Measurements from ENCODE around the gene GSTA2.
"Not testable (repeated sequence)": the region's sequence is repeated elsewhere in the genome, so short reads cannot be mapped to it uniquely, and the experiment has no call there.

The GSTA2 gene

DNA sequence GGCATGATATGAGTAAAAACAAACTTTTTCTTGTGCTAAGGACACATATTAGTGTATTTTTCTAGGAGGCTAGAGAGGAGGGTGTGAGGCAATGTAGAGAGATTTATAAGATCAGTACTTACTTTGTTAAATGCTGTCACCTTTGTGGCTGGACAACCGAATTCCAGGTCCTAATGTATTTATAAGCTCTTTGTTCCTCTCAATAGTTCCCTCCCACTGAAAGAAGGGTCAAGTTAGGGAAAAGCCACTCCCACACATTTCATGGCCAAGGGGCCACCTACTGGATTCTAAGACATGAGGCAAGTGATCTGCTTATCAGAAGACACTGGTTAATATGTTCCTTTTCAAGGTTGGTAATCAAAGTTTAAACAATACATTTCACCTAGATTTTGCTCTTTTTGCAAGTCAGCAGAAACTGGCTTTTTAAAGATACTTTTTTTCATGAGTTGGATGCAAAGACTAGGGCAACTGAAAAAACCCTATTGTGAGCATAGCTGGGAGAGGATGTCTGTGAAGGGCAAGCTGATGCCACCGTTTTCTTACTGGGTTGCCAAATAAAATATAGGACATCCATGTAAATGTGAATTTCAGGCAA lies at the start of gene GSTA2:
Gene GSTA2 (minus strand): TSS at position 154 of the 595 bp plus-strand sequence. CDS start 5,528 bp downstream, outside the sequence.
- not testable (repeated sequence) for DNase-seq

DNA sequence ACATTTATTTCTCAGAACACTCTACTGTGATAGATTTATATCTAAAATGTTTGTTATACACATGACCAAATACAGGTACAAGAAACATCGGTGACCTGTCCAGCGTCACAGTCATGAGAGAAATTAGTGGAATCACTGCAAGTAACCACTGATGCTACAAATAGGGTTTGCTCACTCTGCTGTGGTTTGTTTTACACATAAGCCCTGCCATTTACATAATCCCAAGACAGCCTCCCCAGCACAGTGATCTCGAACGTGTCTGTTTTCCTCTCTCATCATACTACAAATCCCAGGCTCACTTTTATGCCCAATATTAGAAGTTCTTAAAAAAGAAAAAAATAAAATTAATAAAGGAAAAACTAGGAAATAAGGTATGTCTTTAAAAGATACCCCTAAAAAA lies 46.5 kb upstream of the GSTA2 start:
- DNase-seq = not testable (repeated sequence)

DNA sequence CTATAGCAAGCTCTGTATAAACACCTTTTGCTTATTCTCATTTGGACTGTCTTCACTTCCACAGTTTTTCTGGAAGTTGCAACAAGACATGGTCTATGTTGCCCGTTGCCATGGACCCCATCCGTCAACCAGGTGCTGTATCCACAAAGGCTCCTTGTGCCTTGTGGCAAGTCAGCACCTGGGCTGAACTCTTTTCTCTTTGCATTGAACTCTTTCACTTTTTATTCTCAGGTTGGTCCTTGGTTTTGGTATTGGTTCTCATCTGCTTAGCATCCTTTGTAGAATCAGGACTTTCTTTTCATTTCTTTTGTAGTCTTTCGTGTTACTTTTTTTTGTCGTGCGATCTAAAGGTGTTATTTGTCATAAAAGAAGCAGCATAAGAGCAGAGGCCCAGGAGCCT lies 45.4 kb upstream of the GSTA2 start:
- no peak for DNase-seq

DNA sequence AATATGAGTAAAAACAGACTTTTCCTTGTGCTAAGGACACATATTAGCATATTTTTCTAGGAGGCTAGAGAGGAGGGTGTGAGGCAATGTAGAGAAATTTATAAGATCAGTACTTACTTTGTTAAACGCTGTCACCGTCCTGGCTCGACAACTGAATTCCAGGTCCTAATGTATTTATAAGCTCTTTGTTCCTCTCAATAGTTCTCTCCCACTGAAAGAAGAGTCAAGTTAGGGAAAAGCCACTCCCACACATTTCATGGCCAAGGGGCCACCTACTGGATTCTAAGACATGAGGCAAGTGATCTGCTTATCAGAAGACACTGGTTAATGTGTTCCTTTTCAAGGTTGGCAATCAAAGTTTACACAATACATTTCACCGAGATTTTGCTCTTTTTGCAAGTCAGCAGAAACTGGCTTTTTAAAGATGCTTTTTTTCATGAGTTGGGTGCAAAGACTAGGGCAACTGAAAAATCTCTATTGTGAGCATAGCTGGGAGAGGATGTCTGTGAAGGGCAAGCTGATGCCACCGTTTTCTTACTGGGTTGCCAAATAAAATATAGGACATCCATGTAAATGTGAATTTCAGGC lies 40.5 kb upstream of the GSTA2 start, which contains the start of gene GSTA1:
Gene GSTA1 (minus strand): TSS at position 149 of the 588 bp plus-strand sequence. CDS start 4,549 bp downstream, outside the sequence.
- DNase-seq = not testable (repeated sequence)

DNA sequence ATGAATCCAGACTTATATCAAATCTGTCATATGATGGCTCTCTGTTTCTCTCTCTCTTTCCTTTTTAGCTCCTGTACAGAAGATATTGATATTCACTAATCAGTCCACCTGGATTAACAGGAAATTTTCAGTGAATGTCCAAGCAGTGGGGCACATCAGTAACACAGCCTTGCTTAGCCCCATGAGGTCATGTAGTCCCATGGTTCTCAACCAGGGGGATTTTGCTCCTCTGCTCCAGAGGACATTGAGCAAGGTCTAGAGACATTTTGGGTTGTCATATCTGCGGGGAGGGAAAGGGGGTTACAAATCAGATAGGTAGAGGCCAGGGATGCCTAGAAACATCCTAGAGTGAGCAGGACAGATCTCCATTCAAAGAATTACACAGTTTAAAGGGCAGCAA lies 39.5 kb upstream of the GSTA2 start:
- no peak for DNase-seq

DNA sequence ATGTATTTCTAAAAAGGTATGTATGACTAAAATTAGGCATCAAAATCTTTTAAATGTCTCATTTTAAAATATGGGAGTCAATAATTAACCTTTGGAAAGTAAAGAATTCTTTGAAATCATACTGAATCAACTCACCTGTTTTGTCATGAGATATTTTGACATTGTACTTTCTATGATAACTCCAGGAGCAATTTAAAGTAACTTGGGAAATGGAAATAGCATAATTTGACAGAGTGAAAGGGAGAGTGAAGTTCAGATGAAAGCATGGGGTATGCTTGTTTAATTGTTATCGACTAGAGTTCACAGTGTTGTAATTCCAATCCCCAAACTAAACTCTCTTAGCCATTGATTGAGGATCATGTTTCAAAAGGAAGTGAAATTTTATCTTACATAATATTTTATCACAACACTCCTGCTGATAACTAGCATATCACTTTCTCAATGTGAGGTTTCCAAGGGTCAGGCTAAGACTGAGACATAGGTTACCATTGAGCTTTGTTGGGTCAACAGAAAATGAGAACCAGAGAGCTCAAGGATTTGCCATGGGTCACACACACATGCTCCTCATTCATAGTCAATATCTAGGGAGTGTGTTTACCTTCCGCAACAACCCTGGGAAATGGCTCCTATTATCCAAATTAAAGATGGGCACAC lies 38.0 kb upstream of the GSTA2 start:
- no peak for DNase-seq

DNA sequence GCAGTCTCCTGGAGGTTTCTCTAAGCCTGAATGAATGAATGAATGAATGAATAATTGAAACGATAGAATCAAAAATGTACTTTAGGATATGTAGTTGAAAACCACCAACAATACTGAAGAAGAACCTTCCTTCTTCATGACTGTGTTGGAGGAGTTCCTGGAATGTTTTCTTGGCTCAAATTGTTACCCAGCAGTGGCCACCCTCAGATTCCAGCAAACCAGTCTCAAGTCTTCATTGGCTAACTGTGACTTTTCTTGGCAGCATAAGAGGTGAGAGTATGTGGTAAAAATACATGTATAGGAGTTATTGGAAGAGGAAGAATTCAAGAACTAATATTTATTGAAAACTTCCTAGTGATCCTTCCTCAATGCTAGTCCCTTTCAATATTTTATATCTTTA lies 36.0 kb upstream of the GSTA2 start:
- not testable (repeated sequence) for DNase-seq

DNA sequence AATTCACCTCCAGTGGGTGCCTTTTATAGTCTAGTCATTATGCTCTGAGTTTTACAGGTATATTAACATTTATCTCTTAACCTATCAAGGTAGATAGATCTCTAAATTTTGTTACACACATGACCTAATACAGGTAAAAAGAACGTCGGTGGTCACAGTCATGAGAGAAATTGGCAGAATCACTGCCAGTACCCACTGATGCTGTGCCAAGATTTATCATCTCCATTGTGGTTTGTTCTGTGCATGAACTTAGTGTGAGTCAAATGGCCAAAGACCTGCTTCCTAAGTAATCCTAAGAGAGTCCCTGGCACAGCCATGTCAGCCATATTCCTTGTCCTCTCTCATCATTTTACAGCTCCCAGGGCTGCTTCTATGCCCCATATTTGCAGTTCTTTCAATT lies 31.1 kb upstream of the GSTA2 start:
- not testable (repeated sequence) for DNase-seq

DNA sequence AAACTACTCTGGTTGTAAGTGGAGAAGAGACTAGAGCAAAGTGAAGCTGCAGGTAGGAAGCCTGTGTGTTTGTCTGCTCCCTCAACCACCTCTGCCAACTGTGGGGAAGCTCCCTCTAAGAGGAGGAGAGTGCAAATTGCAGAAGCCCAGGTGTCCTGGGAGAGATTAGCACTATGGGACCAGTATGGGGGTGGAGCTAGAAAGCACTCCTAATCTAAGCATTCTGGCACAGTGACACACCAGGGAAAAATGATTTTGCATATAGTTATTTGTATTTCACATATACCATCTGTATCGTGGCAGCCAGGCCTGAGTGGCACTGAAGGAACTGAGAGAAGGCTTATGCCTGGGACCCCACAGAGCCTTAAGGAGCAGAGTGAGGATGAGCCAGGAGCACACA lies 27.6 kb upstream of the GSTA2 start:
- DNase-seq = no peak

DNA sequence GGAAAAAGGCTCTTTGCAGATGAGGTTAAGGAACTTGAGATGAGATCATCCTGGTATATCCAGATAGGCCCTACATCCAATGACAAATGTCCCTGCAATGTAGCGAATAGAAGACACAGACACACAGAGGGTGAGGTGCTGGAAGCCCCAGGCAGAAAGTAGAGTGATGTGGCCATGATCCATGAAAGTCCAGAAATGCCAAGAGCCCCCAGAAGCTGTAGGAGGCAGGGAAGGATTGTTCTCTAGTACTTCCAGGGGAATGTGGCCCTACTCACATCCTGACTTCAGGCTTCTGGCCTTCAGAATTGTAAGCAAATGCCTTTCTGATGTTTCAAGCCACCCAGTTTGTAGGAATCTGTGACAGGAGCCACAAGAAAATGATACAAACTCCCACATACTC lies 26.4 kb upstream of the GSTA2 start:
- not testable (repeated sequence) for DNase-seq

DNA sequence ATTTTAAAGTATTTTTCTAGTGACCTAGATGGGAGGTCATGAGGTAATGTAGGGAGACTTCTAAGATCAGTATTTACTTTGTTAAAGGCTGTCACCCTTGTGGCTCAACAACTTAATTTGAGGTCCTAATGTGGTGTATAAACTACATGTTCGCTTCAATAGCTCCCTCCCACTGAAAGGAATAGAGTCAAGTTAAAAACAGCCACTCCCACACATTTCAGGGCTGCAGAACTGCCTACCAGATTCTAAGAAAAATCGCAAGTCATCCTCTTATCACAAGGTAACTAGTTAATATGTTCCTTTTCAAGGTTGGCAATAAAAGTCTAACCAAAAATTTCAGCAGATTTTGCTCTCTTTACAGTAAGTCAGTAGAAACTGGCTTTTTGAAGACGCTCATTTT lies 25.2 kb upstream of the GSTA2 start:
- DNase-seq = no peak

DNA sequence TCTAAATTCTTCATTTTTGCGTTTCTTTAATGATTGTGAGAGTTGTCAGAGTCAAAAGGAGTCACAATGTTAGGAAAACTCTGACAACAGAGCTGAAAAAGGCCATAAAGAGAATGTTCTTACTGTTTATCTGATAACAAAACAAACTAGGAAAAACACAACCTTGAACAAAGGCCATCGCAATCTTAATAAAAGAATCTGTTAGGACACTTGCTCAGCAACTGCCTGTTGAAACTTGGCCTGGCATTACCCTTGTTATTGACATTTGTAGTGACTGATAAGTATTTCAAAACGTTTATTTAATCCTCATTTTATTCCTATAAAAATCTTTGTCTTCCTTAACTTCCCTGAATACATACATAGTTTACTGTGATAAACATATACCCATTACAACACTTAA lies 24.6 kb upstream of the GSTA2 start:
- DNase-seq = no peak

DNA sequence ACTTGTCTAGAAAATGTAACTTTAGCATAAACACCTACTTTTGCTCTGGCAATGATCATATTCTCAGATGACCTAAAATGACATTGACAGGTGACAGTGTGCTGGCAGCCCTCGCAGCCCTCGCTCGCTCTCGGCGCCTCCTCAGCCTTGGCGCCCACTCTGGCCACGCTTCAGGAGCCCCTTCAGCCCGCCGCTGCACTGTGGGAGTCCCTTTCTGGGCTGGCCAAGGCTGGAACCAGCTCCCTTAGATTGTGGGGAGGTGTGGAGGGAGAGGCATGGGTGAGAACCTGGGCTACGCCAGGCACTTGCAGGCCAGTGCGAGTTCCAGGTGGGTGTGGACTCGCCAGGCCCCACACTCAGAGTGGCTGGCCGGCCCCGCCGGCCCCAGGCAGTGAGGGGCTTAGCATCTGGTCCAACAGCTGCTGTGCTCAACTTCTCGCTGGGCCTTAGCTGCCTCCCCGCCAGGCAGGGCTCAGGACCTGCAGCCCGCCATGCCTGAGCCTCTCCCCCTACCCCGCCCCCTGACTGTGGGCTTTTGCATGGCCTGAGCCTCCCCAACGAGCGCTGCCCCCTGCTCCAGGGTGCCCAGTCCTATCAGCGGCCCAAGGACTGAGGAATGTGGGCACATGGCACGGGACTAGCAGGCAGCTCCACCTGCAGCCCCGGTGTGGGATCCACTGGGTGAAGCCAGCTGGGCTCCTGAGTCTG lies 23.1 kb upstream of the GSTA2 start:
- DNase-seq = no peak

DNA sequence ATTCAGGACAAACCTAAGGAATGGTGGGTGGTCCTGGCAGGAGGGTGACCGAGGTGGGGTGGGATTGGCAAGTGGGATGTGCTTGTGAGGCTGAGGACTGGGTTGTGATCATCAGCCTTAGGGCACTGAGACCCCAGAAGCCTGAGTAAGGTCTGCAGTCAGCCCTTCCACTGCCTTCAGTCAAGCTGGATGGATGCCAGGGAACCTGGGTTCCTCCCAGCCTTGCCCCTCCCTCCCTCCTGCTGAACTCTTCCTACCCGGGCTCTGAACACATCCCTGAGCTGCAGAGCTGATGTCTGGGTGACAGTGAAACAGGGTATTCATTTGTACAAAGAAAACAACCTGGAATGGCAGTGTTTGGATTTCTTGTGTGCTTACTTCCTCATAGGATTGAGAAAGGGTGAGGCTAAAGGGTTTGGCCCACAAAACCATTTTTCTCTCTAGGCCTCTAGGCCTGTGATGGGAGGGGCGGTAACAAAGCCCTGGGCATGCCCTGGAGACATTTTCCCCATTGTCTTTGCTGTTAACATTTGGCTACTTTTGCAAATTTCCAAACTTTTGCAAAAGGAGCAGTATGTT lies 19.5 kb upstream of the GSTA2 start:
- DNase-seq = not testable (repeated sequence)

DNA sequence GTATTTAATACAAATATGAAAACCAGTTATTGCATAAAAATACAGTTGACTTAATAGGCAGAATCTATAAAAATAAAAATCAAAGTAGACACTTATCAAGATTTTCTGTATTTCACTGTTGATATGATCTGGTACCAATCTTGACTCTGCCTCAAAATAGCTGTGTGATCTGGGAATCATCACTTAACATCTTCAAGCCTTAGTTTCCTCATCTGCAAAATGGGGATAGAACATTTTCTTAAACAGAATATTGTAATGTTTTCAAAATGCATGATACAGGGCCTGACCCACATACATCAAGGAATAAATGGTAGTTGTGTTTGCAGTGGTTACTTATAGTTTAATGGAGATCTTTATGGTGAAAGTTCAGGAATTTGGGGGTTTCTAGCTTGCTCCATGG lies 18.9 kb upstream of the GSTA2 start:
- not testable (repeated sequence) for DNase-seq

DNA sequence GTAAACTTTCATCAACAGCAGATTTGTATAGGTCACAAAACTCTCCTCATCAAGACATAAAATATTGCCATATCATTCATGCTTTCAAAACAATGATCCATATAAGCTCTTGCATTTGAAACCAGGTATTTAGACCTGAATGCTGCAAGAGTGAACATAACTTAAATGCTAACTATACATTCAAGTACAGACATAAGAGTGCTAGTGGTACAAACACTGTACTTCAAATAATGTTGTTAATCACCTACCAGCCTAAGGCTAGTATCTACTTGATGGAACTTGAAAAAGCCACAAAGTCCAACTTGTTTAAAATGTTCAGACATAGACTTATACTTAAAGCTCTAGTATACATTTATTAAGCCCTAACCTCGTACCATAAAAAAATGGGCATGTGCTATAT lies 16.0 kb upstream of the GSTA2 start:
- no peak for DNase-seq

DNA sequence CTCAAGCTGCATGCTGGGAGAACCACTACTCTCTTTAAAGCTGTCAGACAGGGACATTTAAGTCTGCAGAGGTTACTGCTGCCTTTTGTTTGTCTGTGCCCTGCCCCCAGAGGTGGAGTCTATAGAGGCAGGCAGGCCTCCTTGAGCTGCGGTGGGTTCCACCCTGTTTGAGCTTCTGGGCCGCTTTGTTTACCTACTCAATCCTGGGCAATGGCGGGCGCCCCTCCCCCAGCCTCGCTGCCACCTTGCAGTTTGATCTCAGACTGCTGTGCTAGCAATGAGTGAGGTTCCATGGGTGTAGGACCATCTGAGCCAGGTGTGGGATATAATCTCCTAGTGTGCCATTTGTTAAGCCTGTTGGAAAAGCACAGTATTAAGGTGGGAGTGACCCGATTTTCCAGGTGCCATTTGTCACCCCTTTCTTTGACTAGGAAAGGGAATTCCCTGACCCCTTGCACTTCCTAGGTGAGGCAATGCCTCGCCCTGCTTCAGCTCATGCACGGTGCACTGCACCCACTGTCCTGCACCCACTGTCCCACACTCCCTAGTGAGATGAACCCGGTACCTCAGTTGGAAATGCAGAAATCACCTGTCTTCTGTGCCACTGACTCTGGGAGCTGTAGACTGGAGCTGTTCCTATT lies 13.6 kb upstream of the GSTA2 start:
- not testable (repeated sequence) for DNase-seq

DNA sequence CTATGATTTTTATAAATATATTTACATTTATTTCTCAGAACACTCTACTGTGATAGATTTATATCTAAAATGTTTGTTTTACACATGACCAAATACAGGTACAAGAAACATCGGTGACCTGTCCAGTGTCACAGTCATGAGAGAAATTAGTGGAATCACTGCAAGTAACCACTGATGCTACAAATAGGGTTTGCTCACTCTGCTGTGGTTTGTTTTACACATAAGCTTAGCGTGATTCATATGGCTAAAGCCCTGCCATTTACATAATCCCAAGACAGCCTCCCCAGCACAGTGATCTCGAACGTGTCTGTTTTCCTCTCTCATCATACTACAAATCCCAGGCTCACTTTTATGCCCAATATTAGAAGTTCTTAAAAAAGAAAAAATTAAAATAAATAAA lies 6.1 kb upstream of the GSTA2 start:
- DNase-seq = not testable (repeated sequence)

DNA sequence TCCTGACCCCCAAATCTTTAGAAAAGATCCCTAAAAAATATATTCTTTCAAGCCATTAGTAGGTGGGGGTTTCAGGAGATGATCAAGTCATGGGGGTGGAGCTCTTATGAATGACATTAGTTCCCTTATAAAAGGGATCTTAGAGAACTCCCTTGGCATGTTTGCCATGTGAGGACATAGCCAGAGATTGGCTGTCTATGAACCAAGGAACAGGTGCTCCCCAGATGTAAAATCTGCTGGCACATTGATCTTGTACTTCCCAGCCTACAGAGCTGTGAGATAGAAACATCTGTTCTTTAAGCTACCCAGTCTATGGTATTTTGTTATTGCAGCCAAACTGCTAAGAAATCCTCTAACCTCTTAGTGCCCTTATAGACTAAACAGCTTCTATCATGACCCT lies 4.4 kb upstream of the GSTA2 start:
- not testable (repeated sequence) for DNase-seq

DNA sequence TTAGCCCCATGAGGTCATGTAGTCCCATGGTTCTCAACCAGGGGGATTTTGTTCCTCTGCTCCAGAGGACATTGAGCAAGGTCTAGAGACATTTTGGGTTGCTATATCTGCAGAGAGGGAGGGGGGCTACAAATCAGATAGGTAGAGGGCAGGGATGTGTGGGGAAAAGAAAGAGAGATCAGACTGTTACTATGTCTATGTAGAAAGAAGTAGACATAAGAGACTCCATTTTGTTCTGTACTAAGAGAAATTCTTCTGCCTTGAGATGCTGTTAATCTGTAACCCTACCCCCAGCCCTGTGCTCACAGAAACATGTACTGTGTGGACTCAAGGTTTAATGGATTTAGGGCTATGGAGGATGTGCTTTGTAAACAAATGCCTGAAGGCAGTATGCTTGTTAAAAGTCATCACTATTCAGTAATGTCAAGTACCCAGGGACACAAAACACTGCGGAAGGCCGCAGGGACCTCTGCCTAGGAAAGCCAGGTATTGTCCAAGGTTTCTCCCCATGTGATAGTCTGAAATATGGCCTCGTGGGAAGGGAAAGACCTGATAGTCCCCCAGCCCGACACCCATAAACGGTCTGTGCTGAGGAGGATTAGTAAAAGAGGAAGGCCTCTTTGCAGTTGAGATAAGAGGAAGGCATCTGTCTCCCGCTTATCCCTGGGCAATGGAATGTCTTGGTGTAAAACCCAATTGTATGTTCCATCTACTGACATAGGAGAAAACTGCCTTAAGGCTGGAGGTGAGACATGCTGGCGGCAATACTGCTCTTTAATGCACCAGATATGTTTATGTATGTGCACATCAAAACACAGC lies 1.4 kb downstream of the GSTA2 start:
- DNase-seq = not testable (repeated sequence)

DNA sequence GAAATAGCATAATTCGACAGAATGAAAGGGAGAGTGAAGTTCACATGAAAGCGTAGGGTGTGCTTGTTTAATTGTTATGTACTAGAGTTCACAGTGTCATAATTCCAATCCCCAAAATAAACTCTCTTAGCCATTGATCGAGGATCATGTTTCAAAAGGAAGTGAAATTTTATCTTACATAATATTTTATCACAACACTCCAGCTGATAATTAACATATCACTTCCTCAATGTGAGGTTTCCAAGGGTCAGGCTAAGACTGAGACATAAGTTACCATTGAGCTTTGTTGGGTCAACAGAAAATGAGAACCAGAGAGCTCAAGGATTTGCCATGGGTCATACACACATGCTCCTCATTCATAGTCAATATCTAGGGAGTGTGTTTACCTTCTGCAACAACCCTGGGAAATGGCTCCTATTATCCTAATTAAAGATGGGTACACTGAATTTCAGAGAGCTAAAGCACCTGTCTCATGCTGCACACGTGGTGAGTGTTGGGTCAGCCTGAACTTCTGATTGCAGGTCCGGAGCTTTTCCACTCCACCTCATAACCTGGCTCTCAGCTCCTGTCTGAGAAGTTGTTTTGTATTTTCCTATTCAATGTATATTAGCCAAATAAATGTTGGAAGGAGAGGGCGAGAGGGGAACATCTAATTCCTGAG lies 3.0 kb downstream of the GSTA2 start:
- no peak for DNase-seq
